Parathyroid adenoma (tissue), 2 donors: ENCODE measurements around the gene ZCCHC2.

Experiments
- H2AFZ ChIP-seq: fragments of 300-600 bp; sonication (generic); one replicate; pipeline ENCODE4 v1.7.0; 2017; ENCODE audit warnings: antibody characterized with exemption, mild to moderate bottlenecking
- H3K27ac ChIP-seq: fragments of 300-600 bp; sonication (generic); one replicate; pipeline ENCODE4 v1.7.0; 2017
- H3K27me3 ChIP-seq: fragments of 300-600 bp; sonication (generic); one replicate; pipeline ENCODE4 v1.7.0; 2017; ENCODE audit warnings: low read length; ENCODE audit not compliant: control insufficient read depth, insufficient read depth
- H3K36me3 ChIP-seq: fragments of 300-600 bp; sonication (generic); one replicate; pipeline ENCODE4 v1.7.0; 2017; ENCODE audit warnings: low read length; ENCODE audit not compliant: control insufficient read depth, insufficient read depth
- H3K4me1 ChIP-seq: fragments of 300-600 bp; sonication (generic); one replicate; pipeline ENCODE4 v1.7.0; 2017; ENCODE audit warnings: control low read depth
- H3K4me2 ChIP-seq: fragments of 300-600 bp; sonication (generic); one replicate; pipeline ENCODE4 v1.7.0; 2017; ENCODE audit warnings: low read length
- H3K4me3 ChIP-seq: fragments of 300-600 bp; sonication (generic); one replicate; pipeline ENCODE4 v1.7.0; 2017; ENCODE audit warnings: low read depth, low read length
- H3K79me2 ChIP-seq: fragments of 300-600 bp; sonication (generic); one replicate; pipeline ENCODE4 v1.7.0; 2017; ENCODE audit warnings: control low read depth
- H3K9ac ChIP-seq: fragments of 300-600 bp; sonication (generic); one replicate; pipeline ENCODE4 v1.7.0; 2017; ENCODE audit warnings: mild to moderate bottlenecking
- H3K9me3 ChIP-seq: fragments of 300-600 bp; sonication (generic); one replicate; pipeline ENCODE4 v1.7.0; 2017; ENCODE audit warnings: low read length; ENCODE audit not compliant: control insufficient read depth
- TF ChIP-seq, protein P1 (sequence below): fragments of 300-600 bp; sonication (generic); IDR thresholded peaks from one replicate; pipeline ENCODE4 v1.7.0; 2017; ENCODE audit warnings: antibody characterized with exemption, mild to moderate bottlenecking
- donor health status: primary hyperparathyroidism.

The ZCCHC2 gene

DNA sequence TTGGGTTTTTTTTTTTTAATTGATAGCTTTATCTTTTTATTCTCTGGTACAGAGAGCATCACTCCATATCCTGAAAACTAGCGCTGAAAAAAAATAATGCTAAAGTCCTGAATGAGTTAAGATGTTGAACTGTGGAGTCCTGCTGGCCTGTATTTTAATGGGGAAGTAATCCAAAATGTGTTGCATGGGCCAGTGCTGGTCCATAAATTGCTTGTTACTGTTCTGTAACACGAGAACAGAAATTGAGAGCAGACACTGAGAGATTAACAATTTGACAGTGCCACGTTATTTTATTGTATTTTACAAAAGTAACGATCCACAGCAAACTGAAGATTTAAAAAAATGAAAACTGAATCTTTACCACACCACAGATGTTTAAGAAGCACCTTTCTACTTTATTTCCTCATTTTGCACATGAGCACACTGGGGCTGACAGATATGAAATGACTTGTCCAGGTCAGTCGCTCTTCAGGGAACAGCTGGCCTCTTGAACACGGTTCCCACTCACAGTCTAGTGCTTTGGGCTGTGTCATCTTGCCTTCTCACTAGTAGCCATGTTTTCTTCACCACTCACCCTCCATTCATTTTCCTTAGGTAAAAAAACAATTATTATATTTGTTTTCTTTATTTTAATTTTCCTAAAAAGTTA, 35.3 kb downstream of the ZCCHC2 start:
- H3K4me3 ChIP-seq = no peak overlapping the region
- H3K79me2 ChIP-seq = no peaks in the 10 kb centered on the region
- H3K36me3 ChIP-seq = no peaks in the 10 kb centered on the region
- H3K9me3 ChIP-seq = no peaks in the 10 kb centered on the region
- no peaks in the 10 kb centered on the region for H3K4me1 ChIP-seq
- no peak overlapping the region for H2AFZ ChIP-seq
- TF ChIP-seq, protein P1, sequence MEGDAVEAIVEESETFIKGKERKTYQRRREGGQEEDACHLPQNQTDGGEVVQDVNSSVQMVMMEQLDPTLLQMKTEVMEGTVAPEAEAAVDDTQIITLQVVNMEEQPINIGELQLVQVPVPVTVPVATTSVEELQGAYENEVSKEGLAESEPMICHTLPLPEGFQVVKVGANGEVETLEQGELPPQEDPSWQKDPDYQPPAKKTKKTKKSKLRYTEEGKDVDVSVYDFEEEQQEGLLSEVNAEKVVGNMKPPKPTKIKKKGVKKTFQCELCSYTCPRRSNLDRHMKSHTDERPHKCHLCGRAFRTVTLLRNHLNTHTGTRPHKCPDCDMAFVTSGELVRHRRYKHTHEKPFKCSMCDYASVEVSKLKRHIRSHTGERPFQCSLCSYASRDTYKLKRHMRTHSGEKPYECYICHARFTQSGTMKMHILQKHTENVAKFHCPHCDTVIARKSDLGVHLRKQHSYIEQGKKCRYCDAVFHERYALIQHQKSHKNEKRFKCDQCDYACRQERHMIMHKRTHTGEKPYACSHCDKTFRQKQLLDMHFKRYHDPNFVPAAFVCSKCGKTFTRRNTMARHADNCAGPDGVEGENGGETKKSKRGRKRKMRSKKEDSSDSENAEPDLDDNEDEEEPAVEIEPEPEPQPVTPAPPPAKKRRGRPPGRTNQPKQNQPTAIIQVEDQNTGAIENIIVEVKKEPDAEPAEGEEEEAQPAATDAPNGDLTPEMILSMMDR = no peak
- H3K9ac ChIP-seq = no peak overlapping the region
- H3K27ac ChIP-seq = no peak overlapping the region
- no peaks in the 10 kb centered on the region for H3K27me3 ChIP-seq
- H3K4me2 ChIP-seq = no peak overlapping the region

DNA sequence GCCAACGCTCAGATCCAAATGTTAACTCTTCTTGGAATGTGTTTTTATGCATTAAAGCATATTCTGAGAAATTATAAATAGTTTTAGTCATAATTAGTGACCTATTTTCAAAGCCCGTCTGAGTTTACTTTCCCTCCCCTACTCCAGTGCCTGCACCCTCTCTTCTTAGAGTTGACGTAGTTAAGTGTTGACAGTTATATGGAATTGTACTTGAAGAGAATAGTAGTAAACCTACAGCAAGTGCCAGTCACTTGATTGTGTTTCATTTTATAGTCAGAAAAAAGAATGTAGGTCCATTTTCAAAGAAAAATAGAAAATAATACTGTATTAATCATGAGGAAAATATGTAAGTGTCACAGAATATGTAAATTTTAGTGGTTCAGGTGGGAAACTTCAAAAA, 41.2 kb downstream of the ZCCHC2 start:
- Histone ChIP-seq H2AFZ (no peak overlapping the region), H3K9me3 (no peaks in the 10 kb centered on the region), H3K79me2 (no peaks in the 10 kb centered on the region), H3K36me3 (no peaks in the 10 kb centered on the region), H3K4me3 (no peak overlapping the region), H3K27me3 (no peaks in the 10 kb centered on the region), H3K4me2 (no peak overlapping the region), H3K9ac (no peak overlapping the region), H3K27ac (no peak overlapping the region), H3K4me1 (no peaks in the 10 kb centered on the region)
- TF ChIP-seq, protein P1 = no peak

DNA sequence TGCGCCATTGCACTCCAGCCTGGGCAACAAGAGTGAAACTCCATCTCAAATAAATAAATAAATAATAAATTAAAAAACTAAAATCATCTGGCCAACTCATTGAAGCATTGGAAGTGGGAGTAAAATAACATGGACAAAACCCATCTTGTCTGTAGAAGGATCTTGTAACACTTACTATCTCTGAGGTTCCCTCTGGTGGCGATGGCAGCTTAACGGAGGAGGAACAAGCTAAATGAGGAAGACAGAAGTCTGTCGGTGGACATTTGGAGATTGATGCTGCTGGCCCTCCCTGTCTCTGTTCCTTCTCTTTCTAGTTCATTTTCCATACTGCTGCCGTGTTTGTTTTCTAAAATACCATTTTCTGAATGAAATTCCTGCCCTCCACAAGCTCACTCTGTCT, 43.4 kb downstream of the ZCCHC2 start:
- Histone ChIP-seq H3K9me3 (no peaks in the 10 kb centered on the region), H3K4me3 (no peak overlapping the region), H3K27me3 (no peaks in the 10 kb centered on the region), H3K36me3 (no peaks in the 10 kb centered on the region), H3K4me2 (no peak overlapping the region), H3K9ac (no peak overlapping the region), H2AFZ (no peak overlapping the region), H3K27ac (no peak overlapping the region), H3K79me2 (no peaks in the 10 kb centered on the region), H3K4me1 (no peaks in the 10 kb centered on the region)
- TF ChIP-seq, protein P1 = peak; percentile 10

DNA sequence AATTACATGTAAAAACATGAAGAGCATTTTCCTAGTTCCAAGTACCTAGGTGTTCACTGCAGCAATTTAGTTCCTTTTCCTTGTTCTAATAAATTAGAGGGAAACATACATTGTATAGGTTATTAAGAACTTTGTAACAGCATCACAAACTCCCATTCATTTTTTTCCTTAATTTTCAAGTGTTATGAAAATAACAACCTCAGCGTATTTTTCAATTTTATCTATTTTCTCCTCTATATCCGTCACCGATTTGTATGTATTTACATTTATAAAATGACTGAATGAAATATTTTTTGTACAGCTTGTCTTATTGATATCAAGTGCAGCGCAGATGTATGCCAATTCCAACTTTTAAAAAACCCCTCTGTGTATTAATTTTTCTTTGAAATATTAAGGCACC, 44.0 kb downstream of the ZCCHC2 start:
- H3K4me1 ChIP-seq = no peaks in the 10 kb centered on the region
- H3K9me3 ChIP-seq = no peaks in the 10 kb centered on the region
- H3K27me3 ChIP-seq = no peaks in the 10 kb centered on the region
- TF ChIP-seq, protein P1 = no peak
- H3K36me3 ChIP-seq = no peaks in the 10 kb centered on the region
- no peak overlapping the region for H3K4me3 ChIP-seq
- no peak overlapping the region for H3K9ac ChIP-seq
- H3K4me2 ChIP-seq = no peak overlapping the region
- H3K79me2 ChIP-seq = no peaks in the 10 kb centered on the region
- H2AFZ ChIP-seq = no peak overlapping the region
- no peak overlapping the region for H3K27ac ChIP-seq

DNA sequence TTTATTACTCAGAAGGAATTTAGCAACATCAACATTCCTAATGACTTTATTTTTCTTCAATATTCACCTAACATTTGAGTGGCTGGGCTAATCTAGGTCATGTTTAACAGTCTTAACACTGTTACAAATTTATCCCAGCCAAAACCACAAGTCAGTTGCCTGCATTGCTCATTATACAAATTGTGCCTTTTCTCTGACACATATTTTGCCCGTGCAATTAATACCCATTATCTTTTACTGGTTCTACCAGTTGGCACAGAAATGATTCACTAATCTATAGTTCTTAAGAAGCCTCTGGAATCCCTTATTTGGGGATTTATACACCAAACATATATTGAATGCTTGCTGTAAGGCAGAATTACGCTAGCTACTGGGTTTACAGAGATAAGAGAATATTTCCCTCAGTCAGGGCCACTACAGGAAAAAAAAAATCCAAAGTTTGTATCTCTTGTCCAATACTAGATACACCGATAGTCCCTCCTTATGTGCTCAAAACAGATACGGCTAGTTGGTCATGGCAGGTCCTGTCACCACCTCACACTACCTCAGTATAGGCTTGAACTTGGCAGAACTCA, 46.3 kb downstream of the ZCCHC2 start:
- Histone ChIP-seq H3K27ac (no peak overlapping the region), H3K9me3 (no peaks in the 10 kb centered on the region), H3K36me3 (no peaks in the 10 kb centered on the region), H3K4me3 (no peak overlapping the region), H2AFZ (no peak overlapping the region), H3K79me2 (no peaks in the 10 kb centered on the region), H3K27me3 (no peaks in the 10 kb centered on the region), H3K4me1 (no peaks in the 10 kb centered on the region), H3K9ac (no peak overlapping the region), H3K4me2 (no peak overlapping the region)
- TF ChIP-seq, protein P1 = no peak
